ENCODE data around the gene NTHL1. TPM values are rescaled to one million over a fixed set of nuclear protein-coding genes. Genes with fewer than 3 reads are reported as not detected.

Gene NTHL1
- total and polyA plus RNA-seq, 2 of the 13 experiments (the other 11 are each of a cell fraction or from before 2014, with no cell fraction given) = 47.5 to 64.9 TPM

- TF ChIP-seq AGO2 (optimal IDR thresholded peaks at IDR 0.05; ENCODE audit: low read depth, low read length) (peak; percentile 20), ZKSCAN8 (CRISPR knock-in tag; IDR thresholded peaks at IDR 0.05; ENCODE audit: borderline replicate concordance) (peak; percentile 68; the same call in 1 of the 2 replicates), CBX2 (IDR thresholded peaks at IDR 0.05; ENCODE audit: low read depth, low read length) (no peak), CBX2 (CRISPR knock-in tag; IDR thresholded peaks at IDR 0.05; ENCODE audit: low read depth) (no peak), ZBTB3 (CRISPR knock-in tag; IDR thresholded peaks at IDR 0.05; ENCODE audit: borderline replicate concordance, low read depth) (no peak), GATAD2A (CRISPR knock-in tag; IDR thresholded peaks at IDR 0.05) (no peak), TCF12 (IDR thresholded peaks at IDR 0.05) (no peak), TCF12 (CRISPR knock-in tag; IDR thresholded peaks at IDR 0.05) (no peak), ATF7-NPFF (CRISPR knock-in tag; IDR thresholded peaks at IDR 0.05; ENCODE audit: low read depth) (peak; percentile 46; the same call in 1 of the 2 replicates), NFE2L2 (IDR thresholded peaks at IDR 0.05; ENCODE audit: low read length) (no peak), AHDC1 (CRISPR knock-in tag; IDR thresholded peaks at IDR 0.05; ENCODE audit: borderline replicate concordance) (no peak), GABPB1 (CRISPR knock-in tag; IDR thresholded peaks at IDR 0.05) (peak; percentile 76), PAX8 (CRISPR knock-in tag; IDR thresholded peaks at IDR 0.05; ENCODE audit: borderline replicate concordance) (no peak), HMGA1 (CRISPR knock-in tag; conservative IDR thresholded peaks at IDR 0.05) (no peak), BORCS8-MEF2B (CRISPR knock-in tag; IDR thresholded peaks at IDR 0.05) (0 out of 2 replicates have a peak, but pooled peaks have one; percentile 35), POLR2G (IDR thresholded peaks at IDR 0.05; ENCODE audit: low read depth, low read length) (no peak), ZNF232 (CRISPR knock-in tag; IDR thresholded peaks at IDR 0.05; ENCODE audit: borderline replicate concordance) (peak; percentile 20; the same call in 1 of the 2 replicates), CENPBD1 (CRISPR knock-in tag; IDR thresholded peaks at IDR 0.05; ENCODE audit: borderline replicate concordance, low read depth) (no peak), ZNF280B (CRISPR knock-in tag; IDR thresholded peaks at IDR 0.05; ENCODE audit: borderline replicate concordance) (no peak), STAG1 (CRISPR knock-in tag; IDR thresholded peaks at IDR 0.05) (peak; percentile 71), SATB2 (CRISPR knock-in tag; IDR thresholded peaks at IDR 0.05) (no peak), KAT7 (CRISPR knock-in tag; IDR thresholded peaks at IDR 0.05; ENCODE audit: borderline replicate concordance) (0 out of 2 replicates have a peak, but pooled peaks have one; percentile 77)
Measured at GRCh38 chr16:2003827-2004641, 43.6 kb downstream of the NTHL1 start (continued).
